ENCODE data around the gene NUTF2. TPM values are rescaled to one million over a fixed set of nuclear protein-coding genes. Genes with fewer than 3 reads are reported as not detected.

NUTF2 gene
- total RNA-seq, 4 donors from 2014 or later, result 55.5 to 82.5 (median 69.1) TPM

DNA sequence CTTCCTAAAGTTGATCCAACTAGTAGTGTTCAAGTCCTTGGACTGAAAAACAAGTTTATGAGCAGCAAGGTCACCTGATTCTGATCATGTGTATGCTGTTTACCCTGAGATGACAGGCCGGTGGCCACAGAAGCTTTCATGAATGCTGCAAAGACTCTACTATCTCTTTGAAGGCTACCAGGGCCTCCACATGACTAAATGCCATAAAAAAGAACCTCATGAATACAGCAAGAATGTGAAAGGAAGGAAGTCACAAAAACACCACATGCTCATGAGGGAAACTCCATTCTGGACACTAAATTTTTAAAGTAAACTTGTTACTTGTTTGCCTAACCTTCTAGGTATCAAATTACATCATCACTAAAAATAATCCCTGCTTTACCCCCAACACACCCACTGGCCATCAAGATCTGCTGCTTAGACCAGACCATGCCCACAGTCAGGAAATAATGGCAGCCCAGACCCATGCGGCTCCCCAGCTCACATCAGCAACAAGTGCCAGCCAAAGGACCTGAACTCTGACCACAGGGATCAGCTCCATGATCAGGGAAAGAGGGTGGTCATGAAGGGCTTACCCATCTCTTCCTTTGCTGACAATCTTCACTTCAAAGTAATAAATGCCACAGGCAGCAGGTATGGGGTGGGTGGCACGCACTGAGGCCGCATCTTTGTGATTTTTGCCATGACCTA is 41.7 kb upstream of the NUTF2 start:
- peaks cover 0 to 23% (median 0%) of the 10 kb centered on the region in 3 donors for H3K36me3 ChIP-seq
- no peaks in the 10 kb centered on the region for H3K27me3 ChIP-seq
- no peaks in the 10 kb centered on the region for H3K9me3 ChIP-seq
- DNase-seq, result no peak
- TF ChIP-seq CTCF (IDR thresholded peaks at IDR 0.05) (no peak), POLR2A (IDR thresholded peaks at IDR 0.05) (no peak)
- no peak overlapping the region for H3K27ac ChIP-seq
- H3K4me1 ChIP-seq, result peaks cover 0 to 29% (median 22%) of the 10 kb centered on the region in 4 donors
- H3K4me3 ChIP-seq, result peak overlapping the region in 3 of 4 donors; percentile 73 to 100 (median 88)

GRCh38 chr16:67805718-67806427 is 40.9 kb upstream of the NUTF2 start:
- Histone ChIP-seq H3K36me3 (peaks cover 0 to 16% (median 0%) of the 10 kb centered on the region in 3 donors), H3K4me3 (peak overlapping the region; percentile 72 to 100 (median 80)), H3K27me3 (no peaks in the 10 kb centered on the region), H3K27ac (peak overlapping the region; percentile 67 to 92 (median 76)), H3K4me1 (peaks cover 0 to 29% (median 22%) of the 10 kb centered on the region in 4 donors), H3K9me3 (no peaks in the 10 kb centered on the region)
- TF ChIP-seq CTCF (IDR thresholded peaks at IDR 0.05) (no peak), POLR2A (IDR thresholded peaks at IDR 0.05) (no peak)
- DNase-seq, result no peak

GRCh38 chr16:67806428-67807147 is 40.1 kb upstream of the NUTF2 start, which contains the start of the genes RANBP10 and TSNAXIP1:
RANBP10 (minus strand) TSS chr16:67806560; CDS start chr16:67806536, 24 bp downstream.
TSNAXIP1 (plus strand) TSS chr16:67806889; CDS start chr16:67807150, 261 bp downstream.
- H3K9me3 ChIP-seq, result no peaks in the 10 kb centered on the region
- peak within 1 kb of the TSS; percentile 74 to 92 (median 78) for H3K27ac ChIP-seq
- peak within 1 kb of the TSS; percentile 72 to 100 (median 80) for H3K4me3 ChIP-seq
- peaks cover 0 to 16% (median 0%) of the 10 kb centered on the region in 3 donors for H3K36me3 ChIP-seq
- TF ChIP-seq POLR2A (IDR thresholded peaks at IDR 0.05), result peak; percentile 69 to 88
- TF ChIP-seq CTCF (IDR thresholded peaks at IDR 0.05), result peak in 1 of 6 experiments; percentile 21
- no peaks in the 10 kb centered on the region for H3K27me3 ChIP-seq
- H3K4me1 ChIP-seq, result peaks cover 0 to 22% (median 19%) of the 10 kb centered on the region in 4 donors
- peak; percentile 96 to 99 (median 97) for DNase-seq

GRCh38 chr16:67807148-67807682 is 39.5 kb upstream of the NUTF2 start:
- TF ChIP-seq CTCF (IDR thresholded peaks at IDR 0.05) (peak in 1 of 6 experiments; percentile 25), POLR2A (IDR thresholded peaks at IDR 0.05) (no peak)
- Histone ChIP-seq H3K27me3 (no peaks in the 10 kb centered on the region), H3K27ac (peak overlapping the region; percentile 60 to 92 (median 76)), H3K36me3 (peaks cover 0 to 16% (median 0%) of the 10 kb centered on the region in 3 donors), H3K4me3 (peak overlapping the region; percentile 72 to 100 (median 80)), H3K4me1 (peaks cover 0 to 21% (median 17%) of the 10 kb centered on the region in 4 donors), H3K9me3 (no peaks in the 10 kb centered on the region)
- DNase-seq, result no peak

- no peaks in the 10 kb centered on the region for H3K36me3 ChIP-seq
- no peak overlapping the region for H3K27ac ChIP-seq
- DNase-seq, result no peak
- H3K4me3 ChIP-seq, result no peak overlapping the region
- TF ChIP-seq POLR2A (IDR thresholded peaks at IDR 0.05) (no peak), CTCF (IDR thresholded peaks at IDR 0.05) (no peak)
- H3K27me3 ChIP-seq, result no peaks in the 10 kb centered on the region
- peaks cover 0 to 11% (median 4%) of the 10 kb centered on the region in 4 donors for H3K4me1 ChIP-seq
- no peaks in the 10 kb centered on the region for H3K9me3 ChIP-seq
These were observed 34.8 kb upstream of the NUTF2 start for GRCh38 chr16:67811899-67812298.

Measured in Peyer's patch (tissue), 4 donors.